Activated CD4-positive, CD25-positive, alpha-beta regulatory T cell treated with anti-CD3 and anti-CD28 coated beads, Interleukin-2, amount 50 U/mL, for 24 hours (primary cell): ENCODE measurements around the gene NDUFS5.
"Not testable (repeated sequence)": the region's sequence is repeated elsewhere in the genome, so short reads cannot be mapped to it uniquely, and the experiment has no call there.

Experiments
- ATAC-seq, 2 donors: fragments of 150-1000 bp; cut with Tn5 transposase; one replicate each; pipeline ENCODE4 v1.10.0; 2021; ENCODE audit warnings: mild to moderate bottlenecking in 1 of 2, moderate library complexity in 1 of 2

Gene NDUFS5

GRCh38 chr1:39026051-39026865 lies at the start of gene NDUFS5:
Gene NDUFS5 (plus strand): TSS chr1:39026350. CDS start chr1:39028725, 2,375 bp downstream.
- peak; percentile 93 to 94 for ATAC-seq

GRCh38 chr1:38977399-38978244 lies 48.5 kb upstream of the NDUFS5 start:
- ATAC-seq = peak in 1 of 2 donors; percentile 48

GRCh38 chr1:38978245-38978542 lies 48.0 kb upstream of the NDUFS5 start:
- ATAC-seq = not testable (repeated sequence)

GRCh38 chr1:38979380-38979779 lies 46.8 kb upstream of the NDUFS5 start:
- not testable (repeated sequence) for ATAC-seq

GRCh38 chr1:38989979-38990378 lies 36.2 kb upstream of the NDUFS5 start:
- ATAC-seq = no peak

- ATAC-seq = no peak
Observed at GRCh38 chr1:38990386-38990737, 35.8 kb upstream of the NDUFS5 start.

GRCh38 chr1:38990738-38991637 lies 35.2 kb upstream of the NDUFS5 start, which contains the start of gene AKIRIN1:
Gene AKIRIN1 (plus strand): TSS chr1:38991276. CDS start chr1:38991381, 105 bp downstream.
- ATAC-seq = peak; percentile 96 to 97

- no peak for ATAC-seq
Observed at GRCh38 chr1:38991638-38992411, 34.3 kb upstream of the NDUFS5 start.

GRCh38 chr1:38992412-38993111 lies 33.6 kb upstream of the NDUFS5 start:
- no peak for ATAC-seq

GRCh38 chr1:38994196-38994595 lies 32.0 kb upstream of the NDUFS5 start:
- no peak for ATAC-seq

- peak; percentile 50 to 51 for ATAC-seq
Observed at GRCh38 chr1:38997034-38997900, 28.9 kb upstream of the NDUFS5 start.

- no peak for ATAC-seq
Observed at GRCh38 chr1:38997901-38998190, 28.3 kb upstream of the NDUFS5 start.

- ATAC-seq = no peak
Observed at GRCh38 chr1:39001516-39002421, 24.4 kb upstream of the NDUFS5 start.

- ATAC-seq = peak; percentile 11 to 38
Observed at GRCh38 chr1:39003281-39003680, 22.9 kb upstream of the NDUFS5 start.

GRCh38 chr1:39003794-39004193 lies 22.4 kb upstream of the NDUFS5 start:
- peak; percentile 87 to 90 for ATAC-seq

- ATAC-seq = no peak
Observed at GRCh38 chr1:39006287-39006686, 19.9 kb upstream of the NDUFS5 start.

GRCh38 chr1:39006726-39007645 lies 19.2 kb upstream of the NDUFS5 start:
- ATAC-seq = no peak

GRCh38 chr1:39014956-39015355 lies 11.2 kb upstream of the NDUFS5 start:
- not testable (repeated sequence) for ATAC-seq
